HG03439 (cell line): Measurements from ENCODE around the gene DGCR2.
"Not testable (repeated sequence)": the region's sequence is repeated elsewhere in the genome, so short reads cannot be mapped to it uniquely, and the experiment has no call there.

Source experiments
- ATAC-seq: cut with Tn5 transposase; IDR thresholded peaks from one replicate; pipeline ENCODE4 v1.9.1; 2021; ENCODE audit warnings: mild to moderate bottlenecking, moderate library complexity; ENCODE audit not compliant: unreplicated experiment

Gene DGCR2

DNA sequence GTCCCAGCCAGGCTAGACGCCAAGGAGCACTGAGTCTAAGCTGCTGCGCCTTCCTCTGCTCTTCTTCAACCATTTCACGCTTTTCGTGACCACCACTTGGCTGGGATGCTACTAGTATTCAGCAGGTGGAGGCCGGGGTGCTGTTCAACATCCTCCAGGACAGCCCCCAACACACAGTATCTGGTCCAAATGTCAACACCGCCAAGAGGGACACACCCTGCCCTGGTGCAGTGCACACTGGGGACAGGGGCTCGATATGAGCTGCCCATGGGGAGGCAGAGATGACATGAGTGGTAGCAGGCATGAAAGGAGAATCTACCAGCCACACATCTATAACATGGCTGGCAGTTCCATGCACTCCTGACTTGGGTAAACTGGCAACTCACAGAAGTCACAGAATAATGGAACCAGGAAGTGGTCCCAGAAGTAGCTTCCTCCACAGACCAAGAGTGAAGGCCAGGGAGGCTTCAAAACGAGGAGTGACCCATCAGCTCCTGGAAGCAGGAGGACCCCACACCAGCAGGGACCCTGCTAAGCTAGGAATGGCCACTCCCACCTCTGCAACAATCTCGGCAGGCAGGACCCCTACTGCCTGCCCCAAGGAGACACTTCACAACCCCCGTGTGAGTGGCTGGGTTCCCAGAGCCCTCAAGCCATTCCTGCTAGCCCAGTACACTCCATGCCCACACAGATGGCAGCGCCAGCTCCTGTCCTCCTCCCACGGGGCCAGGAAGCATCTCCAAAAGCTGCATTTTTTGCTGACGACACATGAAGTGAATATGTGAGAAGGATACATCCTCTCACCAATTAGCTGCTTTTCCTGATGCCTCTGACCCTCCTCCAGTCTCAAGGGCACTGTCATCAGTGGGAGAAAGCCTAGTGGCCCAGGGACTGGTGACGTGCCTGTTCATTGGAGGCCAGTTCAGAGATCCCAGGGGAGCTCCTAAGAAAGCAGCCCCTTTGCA, 78.8 kb downstream of the DGCR2 start:
- ATAC-seq: no peak

DNA sequence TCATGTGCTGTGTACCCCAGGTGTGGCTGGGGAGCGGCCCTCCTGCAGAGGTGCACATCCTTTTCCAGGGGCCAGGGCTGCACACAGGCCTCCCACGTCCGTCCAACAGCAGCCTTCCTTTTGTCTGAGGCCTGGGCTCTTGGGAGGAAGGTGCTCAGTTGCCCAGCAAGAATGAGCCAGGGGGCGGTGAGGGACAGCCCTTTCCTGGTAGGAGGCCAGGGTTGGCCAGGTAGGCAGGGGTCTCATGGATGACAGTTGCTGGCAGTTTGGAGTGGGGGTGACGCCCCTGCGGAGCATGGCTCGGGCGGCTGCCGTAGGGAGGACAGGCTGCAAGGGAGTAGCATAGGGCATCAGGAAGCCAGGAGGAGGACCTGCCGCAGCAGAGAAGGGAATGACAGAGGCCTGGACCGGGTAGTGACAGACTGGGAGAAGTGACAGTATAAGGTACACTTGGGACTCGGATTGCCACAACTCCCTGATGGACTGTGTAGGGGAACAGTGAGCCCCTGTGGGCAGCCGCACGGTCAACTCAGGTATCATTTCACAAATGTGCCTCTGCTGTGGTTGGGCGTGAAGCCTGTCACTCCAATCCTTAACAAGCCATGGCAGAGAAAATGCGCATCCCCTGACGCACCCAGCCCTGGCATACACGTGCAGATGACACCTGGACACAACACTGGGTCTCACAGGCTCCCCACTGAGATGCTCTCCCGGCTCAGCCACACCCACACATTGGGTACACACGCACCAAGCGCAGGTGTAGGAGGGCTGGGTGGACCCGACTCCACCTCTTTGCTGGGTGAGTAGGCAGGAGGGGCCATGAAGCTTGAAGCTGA, 79.7 kb downstream of the DGCR2 start:
- no peak for ATAC-seq

DNA sequence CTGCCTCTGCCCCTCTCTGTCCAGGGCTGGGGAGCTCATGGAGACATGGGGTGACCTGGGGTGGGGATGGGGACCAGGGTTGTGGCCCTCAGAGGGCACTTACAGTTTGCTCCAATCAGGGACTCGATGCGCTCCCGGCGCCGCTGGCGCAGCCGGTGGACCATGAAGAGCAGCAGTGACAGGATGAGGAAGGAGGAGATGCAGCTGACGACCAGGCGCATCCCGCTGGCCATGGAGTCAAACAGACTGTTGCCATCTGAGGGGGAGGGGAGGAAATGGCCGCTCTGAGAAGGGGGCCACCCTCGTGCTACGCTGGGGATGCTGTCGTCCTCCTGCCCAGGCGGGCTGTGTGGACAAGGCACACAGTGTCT, 80.5 kb downstream of the DGCR2 start:
- no peak for ATAC-seq

- ATAC-seq: no peak
Measured at GRCh38 chr22:19040888-19041703, 81.1 kb downstream of the DGCR2 start.

- no peak for ATAC-seq
Measured at GRCh38 chr22:19040391-19040861, 81.8 kb downstream of the DGCR2 start.

GRCh38 chr22:19039796-19040280, 82.4 kb downstream of the DGCR2 start:
- no peak for ATAC-seq

- ATAC-seq: no peak
Measured at GRCh38 chr22:19039448-19039780, 82.8 kb downstream of the DGCR2 start.

- no peak for ATAC-seq
Measured at GRCh38 chr22:19038728-19039447, 83.3 kb downstream of the DGCR2 start.

DNA sequence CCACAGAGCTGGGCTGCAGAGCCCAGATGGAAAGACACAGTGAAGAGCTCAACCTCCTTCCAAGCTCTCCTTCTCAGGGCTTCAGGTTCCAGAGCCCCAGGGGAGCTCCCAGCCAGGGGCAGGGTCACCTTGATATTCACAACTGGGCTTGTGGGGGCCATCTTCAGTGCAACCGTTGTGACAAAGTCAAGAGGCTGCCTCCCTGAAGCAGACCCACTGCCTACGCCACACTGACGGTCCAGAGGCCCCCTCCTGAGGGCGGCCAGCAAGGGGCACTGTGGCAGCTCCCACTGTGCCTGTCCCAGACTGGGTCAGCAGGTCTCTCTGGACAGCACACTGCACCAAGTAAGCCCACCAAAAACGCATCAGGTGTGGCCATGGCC, 84.1 kb downstream of the DGCR2 start:
- no peak for ATAC-seq

- ATAC-seq: no peak
Measured at GRCh38 chr22:19037282-19038163, 84.7 kb downstream of the DGCR2 start.

DNA sequence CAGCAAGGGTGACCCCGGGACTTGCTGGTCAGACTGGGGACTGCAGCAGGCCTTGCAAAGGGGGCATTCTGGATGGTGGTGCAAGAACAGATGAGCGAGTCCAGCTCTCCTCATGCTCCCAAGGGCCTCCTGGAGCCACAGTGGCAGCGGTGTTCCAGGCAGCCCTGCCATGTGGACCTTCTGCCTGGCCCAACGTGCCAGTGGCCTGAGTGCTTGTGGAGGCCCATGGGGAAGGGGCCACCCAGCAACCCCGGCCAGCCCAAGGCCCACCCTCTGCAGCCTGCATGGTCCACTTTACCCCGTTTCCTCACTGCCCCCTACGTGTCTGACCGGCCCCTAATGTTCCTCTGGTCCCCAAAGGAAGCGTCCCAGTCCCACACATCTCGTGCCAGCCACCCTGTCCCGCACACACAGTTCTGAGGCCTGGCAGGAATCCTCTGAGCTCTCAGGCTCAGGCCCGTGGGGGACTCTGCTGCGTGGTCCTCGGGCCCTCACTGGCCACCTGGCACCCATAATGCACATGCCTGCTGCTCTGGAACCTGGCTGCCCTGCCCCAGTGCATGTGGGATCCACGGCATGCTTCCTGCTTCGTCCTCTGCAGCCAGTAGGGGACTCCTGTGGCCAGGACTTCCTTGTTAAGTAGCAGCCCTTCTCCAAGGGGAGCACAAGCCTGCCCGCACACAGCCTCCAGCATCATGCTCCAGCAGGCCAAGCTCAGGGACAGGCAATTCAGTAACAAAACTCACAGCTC, 85.5 kb downstream of the DGCR2 start:
- no peak for ATAC-seq

- ATAC-seq: no peak
Measured at GRCh38 chr22:19036229-19036522, 86.0 kb downstream of the DGCR2 start.

DNA sequence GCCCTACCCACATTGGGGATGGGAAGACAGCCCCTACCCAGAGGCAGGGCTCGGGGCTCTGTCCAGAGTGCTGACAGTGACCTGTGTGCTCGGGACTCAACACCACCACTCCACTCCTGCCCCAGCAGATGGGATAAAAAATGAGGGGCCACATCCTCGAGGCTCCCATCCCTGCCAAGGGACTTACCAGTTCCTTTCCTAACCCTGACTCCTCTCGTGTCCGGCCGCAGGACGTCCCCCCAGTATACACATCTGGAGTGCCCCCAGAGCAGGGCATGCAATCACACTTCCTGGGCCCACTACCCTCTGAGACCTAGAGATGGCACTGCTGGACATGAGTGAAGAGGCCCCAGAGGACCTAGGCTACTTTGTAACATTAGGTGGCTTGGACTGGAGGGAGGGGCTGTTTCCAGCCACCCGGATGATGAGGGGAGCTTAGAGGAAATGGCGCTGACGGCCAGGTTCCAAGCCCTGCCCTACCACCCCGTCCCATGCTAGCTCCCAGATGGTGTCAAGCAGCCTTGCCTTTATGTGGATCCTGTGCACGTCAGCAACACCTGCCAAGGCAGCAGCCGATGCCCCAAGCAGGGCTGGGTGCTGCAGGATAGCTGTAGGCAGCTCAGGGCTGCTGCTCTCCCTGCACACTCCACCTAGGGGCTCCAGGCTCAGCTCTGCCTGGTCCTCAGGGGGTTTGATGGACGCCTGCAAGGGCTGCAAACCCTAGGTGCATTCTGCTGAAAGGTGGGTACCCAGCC, 86.6 kb downstream of the DGCR2 start:
- no peak for ATAC-seq

DNA sequence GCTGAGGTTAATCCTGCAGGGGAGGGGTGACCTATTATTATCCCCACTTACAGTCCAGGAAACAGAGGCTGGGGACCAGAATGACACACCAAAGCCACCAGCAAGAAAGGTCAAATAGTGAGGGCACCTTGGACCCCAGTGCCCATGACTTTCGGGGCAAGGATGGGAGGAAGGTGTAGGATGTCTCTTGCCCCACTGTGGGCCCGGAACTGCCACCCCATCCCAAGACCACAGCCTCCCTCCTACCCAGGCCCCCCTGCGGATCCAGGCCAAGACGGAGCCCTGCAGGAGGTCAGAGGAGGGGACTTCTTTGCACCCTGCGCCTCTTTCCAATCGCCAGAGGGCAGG, 87.1 kb downstream of the DGCR2 start:
- ATAC-seq: not testable (repeated sequence)

- ATAC-seq: not testable (repeated sequence)
Measured at GRCh38 chr22:19034724-19035120, 87.5 kb downstream of the DGCR2 start.

DNA sequence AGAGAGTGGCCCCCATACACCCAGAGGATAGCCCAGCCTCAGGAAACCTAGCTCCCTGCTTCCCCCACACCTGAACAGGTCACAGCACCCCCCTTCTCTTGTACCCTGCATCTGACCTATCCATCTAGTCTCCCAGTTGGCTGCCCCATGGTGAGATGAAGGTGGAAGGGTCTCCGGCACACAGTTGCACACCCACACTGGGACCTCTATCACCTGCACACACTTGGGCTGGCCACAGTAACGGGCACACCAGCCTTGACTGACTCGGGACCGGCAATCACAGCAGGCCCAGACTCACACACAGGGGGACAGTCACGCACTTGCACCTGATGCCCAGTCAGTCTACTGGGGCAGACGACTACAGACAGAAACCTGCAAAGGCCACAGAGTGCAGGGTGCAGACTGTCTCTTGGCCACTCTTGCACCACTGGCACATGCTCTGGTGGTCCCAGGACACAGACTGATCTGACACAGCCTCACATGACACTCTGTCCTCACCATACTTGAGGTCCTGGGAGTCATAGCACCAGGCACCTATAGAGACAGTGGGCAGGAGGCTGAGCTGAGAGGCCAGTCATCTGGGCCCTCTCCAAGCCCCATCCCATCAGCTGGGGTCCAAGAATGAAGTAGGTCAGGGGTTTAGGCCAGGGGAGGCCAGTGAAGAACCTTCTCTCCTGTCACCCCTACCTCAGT, 88.0 kb downstream of the DGCR2 start:
- ATAC-seq: not testable (repeated sequence)

DNA sequence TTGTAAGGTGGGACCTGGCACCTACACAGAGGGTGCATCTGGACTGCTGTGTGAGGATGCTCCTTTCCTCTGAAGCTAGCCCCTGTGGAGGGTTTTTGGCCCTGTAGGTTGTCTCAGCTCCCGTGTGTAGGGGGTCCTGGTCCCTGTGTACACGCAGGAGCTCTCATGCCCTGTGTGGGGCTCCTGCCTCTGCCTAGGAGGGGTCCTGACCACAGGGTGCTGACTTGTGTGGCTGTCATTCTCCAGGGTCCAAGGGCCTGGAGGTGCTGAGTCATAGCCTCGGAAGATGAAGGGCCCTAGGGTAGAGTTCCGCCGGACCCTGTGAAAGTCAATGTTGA, 88.7 kb downstream of the DGCR2 start:
- ATAC-seq: not testable (repeated sequence)
